ENCODE results near the gene ZNF813.

Gene ZNF813

GRCh38 chr19:53521373-53522202 lies 54.1 kb downstream of the ZNF813 start:
- DNase-seq, result peak; percentile 51

- DNase-seq, result no peak
Observed at GRCh38 chr19:53525922-53526321, 58.4 kb downstream of the ZNF813 start.

- no peak for DNase-seq
Observed at GRCh38 chr19:53530622-53531021, 63.1 kb downstream of the ZNF813 start.

DNA sequence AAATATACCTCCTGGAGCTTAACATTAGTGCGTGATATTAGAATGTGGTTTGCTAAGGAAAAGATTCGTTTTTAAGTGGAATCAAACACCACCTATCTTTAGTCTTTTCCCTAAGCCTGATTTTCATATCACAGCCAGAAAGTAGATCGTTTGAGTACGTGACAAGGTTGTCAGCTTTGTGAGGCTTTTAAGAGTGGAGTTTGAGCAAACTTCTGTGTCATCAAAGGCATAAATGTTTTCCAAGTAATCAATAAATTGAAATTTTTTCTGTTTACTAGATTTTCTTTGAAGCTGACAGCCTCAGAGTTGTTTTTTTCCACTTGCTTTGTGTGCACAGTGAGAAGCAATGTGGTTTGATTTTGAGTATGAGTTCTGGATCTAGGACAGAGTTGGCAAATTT lies 63.9 kb downstream of the ZNF813 start:
- no peak for DNase-seq

DNA sequence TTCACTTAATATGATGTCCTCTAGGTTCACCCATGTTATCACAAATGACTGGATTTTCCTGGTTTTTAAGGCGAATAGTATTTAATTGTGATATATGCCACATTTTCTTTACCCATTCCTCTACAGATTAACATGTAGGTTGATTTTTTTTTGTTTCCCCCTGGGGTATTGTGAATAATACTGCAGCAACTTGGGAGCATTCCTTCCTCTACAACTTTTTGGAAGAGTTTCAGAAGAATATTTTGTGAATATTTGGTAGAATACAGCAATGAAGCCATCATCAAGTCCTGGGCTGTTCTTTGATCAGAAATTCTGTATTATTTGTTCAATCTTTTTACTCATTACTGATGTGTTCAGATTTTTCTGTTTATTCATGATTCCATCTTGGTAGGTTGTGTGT lies 64.8 kb downstream of the ZNF813 start:
- DNase-seq, result no peak

DNA sequence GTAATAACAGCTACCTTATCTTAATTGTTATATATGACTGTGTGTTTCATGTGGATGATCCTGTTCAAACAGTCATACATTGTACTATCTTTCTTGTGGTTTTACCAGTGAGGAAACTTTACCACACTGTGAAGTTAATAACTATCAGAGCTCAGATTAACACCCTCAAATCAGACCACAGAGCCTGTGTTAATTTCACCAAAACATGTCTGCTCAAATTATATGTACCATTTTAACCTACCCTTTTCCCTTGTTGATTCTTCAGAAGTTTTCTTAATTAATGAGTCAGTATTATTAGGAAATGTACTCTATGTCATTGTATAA lies 68.7 kb downstream of the ZNF813 start:
- DNase-seq, result no peak

GRCh38 chr19:53537121-53537520 lies 69.6 kb downstream of the ZNF813 start:
- DNase-seq, result peak; percentile 56

DNA sequence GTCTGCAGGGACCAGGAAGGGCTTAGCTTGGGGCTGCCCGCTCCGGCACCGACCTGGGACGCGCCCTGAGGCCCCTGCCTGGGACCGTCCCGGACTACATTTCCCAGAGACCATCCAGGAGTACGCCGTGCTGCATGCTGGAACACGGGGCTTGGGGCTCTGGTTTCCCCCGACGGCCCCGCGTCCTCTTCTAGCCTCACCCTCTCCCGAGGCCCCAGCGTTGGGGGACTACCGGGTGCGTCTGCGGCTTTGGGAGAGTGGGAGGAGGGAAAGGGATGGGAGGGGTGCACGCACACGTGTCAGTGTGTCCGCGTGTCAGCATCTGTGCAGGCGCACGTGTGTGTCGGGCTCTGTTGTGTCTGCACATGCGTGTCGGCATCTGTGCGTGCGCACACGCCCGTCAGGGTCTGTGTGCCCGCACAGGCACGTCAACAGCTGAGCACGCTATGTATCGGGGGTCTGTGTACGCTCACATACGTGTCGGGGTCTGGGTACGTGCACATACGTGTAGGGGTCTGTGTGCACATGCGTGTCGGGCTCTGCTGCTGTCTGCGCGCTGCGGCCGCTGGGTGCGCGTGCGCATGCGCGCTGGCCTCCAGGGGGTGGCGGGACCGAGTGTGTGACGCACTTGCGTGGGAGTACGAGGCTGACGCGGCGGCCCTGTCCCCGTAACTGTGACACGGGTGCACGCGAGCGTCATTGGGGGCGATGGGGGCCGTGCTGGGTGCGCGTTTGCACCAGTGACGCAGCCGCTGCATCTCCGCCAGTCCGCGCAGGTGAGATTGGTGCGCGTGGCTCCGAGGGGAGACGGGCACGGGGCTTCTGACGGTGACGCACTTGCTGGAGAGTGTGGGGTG lies 70.2 kb downstream of the ZNF813 start, which contains the start of gene ZNF331:
TSS of gene ZNF331 (plus strand) at position 625 of the 857 bp plus-strand sequence. CDS start 31,232 bp downstream, outside the sequence.
- DNase-seq, result peak; percentile 80

GRCh38 chr19:53538378-53539109 lies 71.0 kb downstream of the ZNF813 start:
- peak; percentile 6 for DNase-seq

DNA sequence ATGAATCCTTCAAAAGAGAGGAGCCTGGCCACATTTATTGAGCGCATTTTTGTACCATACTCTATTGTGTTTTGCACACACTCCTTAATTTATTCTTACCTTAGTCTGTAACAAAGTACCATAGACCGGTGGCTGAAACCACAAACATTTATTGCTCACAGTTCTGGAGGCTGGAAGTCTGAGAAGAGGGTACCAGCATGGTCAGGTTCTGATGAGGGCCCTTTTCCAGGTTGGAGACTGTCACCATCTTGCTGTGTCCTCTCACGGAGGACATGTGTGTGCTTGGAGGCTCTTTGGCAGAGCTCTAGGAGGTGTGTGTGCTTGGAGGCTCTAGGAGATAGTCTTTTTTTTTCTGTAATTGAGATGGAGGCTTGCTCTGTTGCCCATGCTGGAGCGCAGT lies 72.6 kb downstream of the ZNF813 start:
- DNase-seq, result no peak

- DNase-seq, result no peak
Observed at GRCh38 chr19:53541971-53542370, 74.4 kb downstream of the ZNF813 start.

- DNase-seq, result no peak
Observed at GRCh38 chr19:53545271-53546065, 77.9 kb downstream of the ZNF813 start.
